HG03565 (cell line): Measurements from ENCODE around the gene MSX1.

ENCODE experiments used
- ATAC-seq: cut with Tn5 transposase; IDR thresholded peaks from one replicate; pipeline ENCODE4 v1.9.1; 2021; ENCODE audit warnings: mild to moderate bottlenecking, moderate library complexity; ENCODE audit not compliant: unreplicated experiment

Gene MSX1

DNA sequence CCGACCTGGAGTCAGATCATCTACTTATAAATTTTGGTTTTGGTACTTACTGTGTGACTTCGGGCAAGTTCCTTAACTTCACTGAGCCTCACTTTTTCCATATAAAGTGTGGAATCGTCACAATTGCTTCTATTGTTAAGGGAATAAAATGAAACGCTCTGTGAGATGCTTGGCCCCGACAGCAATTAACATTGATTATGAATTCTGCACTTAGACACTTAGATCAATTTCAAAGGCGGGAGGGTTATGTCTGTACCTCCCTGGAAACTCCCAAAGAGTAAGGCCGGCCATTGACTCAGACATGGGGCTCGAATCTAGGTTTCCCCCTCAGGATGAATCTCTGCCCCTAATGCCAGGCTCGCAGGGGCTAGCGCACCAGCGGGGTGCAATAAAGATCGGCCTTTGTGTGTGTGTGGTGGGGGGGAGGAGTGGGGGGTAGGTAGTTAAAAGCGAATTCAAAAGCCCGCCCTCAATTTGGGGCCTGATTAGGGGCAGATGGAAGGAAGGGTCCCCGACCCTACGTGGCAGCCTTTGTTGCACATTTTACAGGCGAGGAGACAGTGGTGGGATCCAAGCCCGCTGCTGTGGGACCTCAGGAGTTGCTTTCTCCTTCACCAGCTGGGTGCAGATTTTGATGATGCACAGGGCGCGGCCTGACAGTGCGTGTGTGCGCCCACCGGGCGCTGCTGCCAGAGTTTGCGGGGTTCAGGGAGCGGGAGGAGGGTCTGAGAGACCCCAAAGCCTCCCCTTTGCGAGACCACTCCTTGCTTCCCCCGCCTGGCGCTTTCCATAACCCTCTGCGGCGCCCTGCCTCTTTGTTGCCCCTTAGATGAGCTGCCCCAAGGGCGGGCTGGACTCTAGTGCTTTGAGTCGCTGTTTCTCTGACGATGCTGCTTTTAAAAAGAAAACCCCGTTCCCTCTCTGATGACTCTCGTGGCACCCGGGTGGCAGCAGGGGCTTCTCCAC lies 9.6 kb downstream of the MSX1 start:
- ATAC-seq = no peak

DNA sequence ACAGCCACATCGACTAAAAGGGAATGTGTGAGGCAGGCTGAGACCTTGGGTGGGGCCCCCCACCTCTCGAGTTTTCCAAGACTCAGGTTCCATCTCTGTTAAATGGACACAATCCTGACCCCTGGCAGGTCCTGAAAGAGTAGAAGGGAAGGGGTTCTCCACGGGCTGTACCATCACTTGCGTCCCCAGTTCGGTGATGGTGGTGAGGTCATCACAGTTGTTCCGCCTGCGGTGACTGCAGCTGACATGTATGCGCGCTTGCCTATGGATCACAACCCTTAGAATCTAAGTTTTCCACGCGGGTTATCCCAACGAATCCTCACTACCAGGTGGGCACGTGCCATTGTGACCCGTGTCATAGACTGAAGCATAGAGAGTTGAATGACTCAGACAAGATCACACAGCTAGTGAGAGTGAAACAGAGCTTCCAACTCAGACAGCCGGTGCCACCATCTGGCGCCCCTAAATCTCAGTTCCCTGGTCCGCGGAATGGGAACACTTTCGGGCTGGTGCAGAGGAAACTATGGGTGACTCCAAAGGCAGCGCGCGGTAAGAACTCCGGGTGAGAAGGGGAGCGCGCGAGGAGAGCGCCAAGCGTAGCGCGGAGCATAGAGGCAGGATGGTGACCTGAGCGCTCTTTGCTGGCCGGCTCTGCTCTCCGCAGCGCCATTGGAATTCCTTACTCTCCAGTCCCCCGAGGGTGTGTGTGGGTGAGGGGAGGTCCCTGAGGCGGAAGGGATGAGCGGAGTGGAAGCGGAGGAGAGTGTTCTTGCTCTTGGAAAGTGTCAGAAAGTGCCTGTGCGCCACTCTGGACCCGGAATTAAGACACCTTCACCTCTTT lies 10.5 kb downstream of the MSX1 start:
- ATAC-seq = no peak

DNA sequence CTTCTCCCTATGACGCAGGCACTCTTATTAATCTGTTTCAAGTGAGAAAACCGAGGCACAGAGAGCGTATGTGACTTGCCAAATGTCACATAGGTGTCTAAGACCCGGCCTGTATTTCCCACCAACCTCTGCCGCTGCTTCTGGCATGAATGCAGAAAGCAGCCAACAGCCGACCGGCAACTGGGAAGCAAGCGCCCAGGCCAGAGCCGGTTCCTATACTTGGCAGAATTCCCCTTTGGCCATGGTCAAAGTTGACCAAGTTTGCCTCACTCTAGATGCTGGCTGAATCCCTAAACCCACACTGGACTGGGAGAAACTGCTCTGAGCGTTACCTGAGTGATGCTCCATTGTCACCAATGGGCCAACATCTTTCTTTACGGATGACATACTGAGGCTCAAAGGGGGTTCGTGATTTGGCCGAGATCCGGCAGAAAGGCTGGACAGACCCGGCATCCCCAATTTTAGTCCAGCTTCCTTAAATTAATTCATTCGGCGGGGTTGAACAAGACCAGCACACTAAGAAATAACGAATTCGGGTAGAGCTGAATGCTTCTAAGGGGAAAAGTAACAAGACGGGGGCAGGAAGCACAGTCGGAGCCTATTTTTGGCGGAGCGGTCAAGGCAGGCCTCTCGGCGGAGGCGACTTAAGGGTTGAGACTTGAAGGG lies 11.2 kb downstream of the MSX1 start:
- ATAC-seq = no peak

DNA sequence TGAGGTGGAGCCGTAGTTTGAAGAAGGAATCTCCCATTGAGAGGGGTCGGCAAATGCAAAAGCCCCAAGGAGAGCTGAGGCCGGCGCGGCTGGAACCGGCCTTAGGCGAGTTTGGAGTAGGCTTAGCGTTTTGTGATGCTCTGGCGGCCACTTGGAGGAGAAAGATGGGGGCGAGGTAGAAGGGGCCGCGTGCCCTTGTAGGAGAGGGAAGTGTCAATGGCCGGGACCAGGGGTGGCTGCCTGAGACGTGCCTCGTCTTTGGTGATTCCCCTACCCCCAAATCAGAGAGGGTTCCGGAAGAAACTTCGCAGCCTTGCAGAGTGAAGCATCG lies 11.7 kb downstream of the MSX1 start:
- no peak for ATAC-seq

DNA sequence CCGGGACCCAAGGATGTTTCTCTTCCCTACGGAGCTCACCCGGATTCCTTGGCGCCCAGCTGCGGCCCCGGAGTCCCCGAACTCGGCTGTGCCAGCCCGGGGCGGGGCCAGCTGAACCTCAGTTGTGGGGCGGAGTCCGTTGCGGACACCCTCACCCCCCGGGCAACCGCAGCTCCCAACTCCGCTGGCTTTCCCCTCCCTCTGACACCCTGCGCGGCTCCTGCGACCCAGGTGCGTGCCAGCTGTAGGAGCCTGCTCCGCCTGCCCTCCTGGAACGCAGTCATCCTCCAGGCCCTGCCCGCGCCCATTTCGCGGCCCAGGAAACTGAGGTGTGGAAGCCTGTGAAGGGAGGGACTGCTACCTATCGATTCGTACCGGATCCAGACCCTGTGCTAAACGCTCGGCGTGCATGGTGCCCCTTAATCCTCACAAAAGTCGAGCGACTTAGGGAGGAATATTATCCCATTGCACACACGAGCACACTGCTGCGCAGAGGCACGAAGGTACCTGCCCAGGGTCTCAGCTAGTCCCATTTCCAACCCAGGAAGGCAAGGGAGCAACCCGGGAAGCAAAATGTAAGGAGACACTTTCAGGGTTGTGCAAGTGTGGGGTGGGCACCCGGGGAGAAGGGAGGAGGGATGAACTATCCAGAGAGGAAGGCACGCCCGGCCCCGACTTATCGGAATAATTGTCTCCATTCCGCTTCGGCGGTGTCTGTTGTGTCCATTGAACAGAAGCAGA lies 12.3 kb downstream of the MSX1 start:
- ATAC-seq = no peak

DNA sequence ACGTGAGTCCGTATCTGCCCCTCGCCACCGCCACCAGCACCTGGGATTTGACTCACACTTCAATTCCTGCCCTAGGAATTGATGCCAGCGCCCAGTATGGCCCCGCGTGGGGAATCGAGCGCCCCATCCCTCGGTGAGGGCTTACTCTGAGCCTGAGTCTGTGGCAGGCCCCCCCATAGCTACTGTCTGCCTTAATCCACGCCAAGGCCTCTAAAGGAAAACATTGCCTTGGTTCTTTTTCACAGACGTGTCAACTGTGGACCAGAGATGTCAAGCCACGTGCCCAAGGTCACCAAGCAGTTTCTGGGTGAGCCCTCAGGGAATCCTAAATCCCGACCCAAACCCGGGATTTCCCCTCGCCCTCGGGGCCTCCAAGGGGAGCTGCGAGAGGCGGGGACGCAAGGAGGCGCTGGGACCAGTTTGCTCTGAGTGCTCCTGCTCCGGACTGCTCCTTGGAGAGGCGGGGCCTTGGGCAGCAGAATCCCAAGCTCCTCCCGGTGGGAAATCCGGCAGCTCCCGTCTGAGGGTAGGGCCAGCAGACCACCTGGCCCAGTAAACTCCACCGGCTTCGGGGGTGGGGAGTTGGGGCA lies 12.9 kb downstream of the MSX1 start:
- ATAC-seq = no peak

DNA sequence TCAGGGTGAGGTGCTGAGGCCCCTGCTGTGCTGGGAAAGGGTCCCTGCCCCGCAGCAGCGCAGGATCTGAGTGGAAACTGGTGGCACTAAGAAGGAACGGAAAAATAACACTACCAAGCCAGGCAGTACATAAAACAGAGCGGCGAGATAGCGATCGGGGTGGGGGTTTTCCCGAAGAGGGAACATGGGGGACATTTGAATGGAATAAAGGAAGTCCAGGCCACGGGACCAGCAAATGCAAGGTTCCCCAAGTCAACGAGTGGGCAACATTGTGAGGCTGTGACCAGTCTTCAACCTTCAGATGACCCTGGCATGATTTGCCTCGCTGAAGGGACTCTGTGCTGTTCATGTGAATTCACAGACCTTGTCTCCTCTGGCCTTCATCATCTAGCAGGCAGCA lies 13.7 kb downstream of the MSX1 start:
- ATAC-seq = no peak

DNA sequence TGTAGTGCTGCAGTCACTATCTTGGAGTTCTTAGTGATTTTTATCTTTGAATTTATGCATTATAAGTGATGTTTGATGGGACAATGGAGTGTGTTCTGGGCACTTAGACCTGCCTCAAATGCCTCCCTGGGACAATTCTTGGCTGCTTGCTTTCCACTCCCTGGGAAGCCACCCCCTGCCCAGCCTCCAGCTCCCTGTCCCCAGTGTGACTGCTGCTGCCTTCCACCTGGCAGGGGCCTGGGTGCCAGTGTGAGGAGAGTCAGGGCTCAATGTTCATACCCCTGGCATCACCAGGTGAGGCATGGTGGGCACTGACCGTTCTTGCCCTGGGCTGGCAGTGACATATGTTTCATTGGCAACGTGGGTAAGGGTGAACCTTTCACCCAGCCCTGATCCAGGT lies 14.8 kb downstream of the MSX1 start:
- ATAC-seq = no peak

DNA sequence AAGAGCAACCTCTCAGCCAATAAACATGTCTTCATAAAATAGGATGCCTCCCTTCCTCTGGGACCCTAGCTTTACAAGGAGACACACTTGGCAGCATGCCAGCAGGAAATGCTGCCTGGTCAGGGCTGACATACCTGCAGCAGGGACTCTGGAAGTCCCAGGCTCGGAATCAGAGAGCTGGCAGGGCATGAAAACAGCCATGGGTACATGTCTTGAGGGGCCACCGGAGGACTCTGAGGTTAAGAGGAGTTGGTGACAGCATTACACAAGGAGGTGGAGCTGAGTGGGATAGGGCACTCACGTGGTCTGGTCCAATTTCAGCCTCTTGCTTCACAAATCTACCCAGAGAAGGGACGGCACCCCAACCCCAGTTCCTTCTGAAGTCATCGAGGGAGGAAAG lies 15.7 kb downstream of the MSX1 start:
- ATAC-seq = no peak

DNA sequence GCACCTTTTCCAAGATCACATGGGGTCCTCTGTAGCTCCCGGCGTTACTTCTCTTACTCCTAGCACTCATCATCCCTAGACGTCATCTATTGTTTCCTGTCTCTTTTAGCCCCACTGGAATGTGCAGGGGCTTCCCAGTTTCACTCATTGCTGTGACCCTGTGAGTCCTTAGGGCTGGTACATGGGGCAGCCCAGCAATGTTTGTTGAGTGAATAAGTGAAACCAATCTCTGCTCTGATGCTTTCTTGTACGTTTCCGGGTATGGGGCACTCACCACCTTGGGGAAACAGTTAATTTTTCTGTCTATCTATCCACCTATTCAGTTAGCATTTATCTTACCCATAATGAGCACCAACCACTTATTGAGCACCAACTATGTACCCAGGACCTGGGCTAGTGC lies 16.1 kb downstream of the MSX1 start:
- no peak for ATAC-seq

DNA sequence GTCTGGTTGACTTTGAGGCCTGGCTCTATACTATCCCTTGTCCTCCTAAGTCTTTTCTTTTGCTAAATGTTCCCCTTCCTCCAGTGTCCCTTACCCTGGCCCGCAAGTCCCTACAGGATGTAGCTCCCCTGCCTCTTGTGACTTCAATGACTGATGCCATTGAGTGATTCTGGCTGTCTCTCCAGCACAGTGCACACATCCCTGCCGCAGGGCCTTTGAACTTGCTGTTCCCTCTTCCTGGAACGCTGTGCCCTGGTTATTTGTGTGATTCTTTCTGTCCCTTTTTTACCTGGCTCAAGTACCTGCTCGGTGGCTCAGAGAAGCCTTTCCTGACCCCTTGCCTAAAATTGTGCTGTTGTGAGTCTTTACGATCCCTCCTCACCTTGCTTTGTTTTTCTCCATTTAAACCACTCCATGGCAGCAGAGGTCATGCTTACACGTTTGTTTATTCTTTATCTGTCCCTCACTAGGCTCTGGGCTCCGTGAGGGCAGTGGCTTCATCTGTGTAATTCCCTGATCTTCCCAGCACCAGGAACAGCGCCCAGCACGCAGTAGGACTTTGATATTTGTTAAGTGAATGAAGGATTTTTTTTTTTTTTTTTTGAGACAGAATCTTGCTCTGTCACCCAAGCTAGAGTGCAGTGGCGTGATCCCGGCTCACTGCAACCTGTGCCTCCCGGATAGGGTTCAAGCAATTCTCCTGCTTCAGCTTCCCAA lies 17.6 kb downstream of the MSX1 start:
- no peak for ATAC-seq

DNA sequence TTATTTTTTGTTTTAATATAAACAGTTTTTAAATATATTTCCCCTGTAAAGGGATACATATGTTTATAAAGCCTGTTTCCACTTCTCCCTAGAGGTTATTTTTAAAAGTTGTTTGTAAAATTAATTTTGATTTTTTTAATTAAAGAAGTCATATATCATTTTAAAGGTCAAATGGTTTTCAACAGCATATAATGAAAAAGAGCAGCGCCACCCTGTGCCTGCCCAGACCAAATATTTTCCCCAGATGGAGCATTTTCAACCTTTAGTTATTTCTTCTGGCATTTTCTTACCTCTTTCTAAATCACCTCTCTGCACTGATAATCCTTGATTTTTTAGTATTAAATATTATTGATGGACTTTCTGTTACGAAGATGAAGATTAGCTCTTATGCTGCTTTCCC lies 21.0 kb downstream of the MSX1 start:
- no peak for ATAC-seq

DNA sequence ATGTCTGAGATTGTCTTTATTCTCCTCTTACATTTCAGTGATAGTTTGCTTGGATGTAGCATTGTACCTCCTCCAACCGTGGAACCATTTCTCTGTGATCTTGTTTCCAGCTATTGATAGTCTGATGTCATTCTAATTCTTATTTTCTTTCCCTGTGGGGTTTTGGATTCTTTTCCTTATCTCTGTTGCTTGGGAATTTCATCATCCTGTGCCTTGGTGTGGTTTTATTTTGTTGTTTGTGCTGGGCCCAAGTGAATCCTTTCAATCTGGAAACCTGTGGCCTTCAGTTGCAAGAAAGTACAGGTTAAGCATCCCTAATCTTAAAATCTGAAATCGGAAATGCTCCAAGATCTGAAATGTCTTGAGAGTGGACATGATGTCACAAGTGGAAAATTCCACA lies 22.0 kb downstream of the MSX1 start:
- ATAC-seq = no peak

DNA sequence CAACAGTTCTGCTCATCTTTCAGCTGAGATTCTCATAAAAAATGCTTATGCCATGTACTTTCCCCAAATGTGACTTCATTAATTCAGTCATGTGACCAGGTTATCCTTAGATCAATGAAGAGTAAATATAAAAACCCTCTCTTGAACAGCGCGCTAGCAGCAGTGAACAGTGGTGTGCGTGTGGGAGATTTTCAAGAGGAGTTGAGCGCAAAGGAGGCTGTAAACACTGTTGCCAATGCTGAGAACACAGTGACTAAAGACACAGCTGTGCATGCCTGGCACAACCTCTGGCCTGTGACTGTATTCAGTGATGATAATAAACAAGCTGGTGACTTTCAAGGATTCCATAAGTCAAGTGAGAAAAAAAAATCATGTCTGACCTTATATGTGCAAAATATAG lies 25.1 kb downstream of the MSX1 start:
- ATAC-seq = no peak

DNA sequence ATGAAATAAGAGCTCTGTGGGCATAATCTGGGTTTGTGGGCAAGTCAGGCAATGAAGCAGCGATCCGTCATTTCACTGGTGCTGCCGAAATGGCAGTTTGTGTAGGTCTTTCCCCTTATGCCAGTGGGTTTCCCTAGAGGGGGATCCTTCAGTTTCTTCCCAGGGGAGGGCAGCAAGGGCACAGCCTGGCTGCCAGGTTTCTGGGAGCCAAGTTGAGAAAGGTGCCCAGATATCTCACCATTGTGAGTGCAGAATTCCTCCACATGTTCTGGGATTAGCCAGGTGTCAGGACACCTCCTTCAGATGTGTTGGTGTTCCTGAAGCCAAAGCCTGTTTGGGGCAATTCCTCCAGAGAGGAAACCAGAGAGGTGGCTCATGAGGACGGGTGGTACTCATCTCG lies 28.0 kb downstream of the MSX1 start:
- no peak for ATAC-seq

DNA sequence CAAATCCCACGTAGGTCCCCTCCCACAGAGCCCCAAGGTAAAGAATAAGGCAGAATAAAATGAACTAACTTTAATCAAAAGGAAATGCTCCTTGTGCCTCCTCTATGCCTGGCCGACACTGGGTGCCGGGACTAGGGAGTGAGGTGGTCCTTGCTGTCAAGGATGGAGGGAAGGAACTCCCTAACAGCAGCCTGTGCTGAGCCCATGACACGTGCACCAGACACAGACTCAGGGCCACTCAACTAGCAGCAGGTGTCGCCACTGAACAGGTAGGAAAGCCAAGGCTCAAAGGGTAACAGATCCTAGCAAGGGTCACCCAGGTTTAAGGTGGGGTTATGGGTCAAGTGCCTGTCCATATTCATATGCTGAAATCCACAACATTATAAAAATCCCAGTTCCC lies 29.2 kb downstream of the MSX1 start:
- no peak for ATAC-seq

DNA sequence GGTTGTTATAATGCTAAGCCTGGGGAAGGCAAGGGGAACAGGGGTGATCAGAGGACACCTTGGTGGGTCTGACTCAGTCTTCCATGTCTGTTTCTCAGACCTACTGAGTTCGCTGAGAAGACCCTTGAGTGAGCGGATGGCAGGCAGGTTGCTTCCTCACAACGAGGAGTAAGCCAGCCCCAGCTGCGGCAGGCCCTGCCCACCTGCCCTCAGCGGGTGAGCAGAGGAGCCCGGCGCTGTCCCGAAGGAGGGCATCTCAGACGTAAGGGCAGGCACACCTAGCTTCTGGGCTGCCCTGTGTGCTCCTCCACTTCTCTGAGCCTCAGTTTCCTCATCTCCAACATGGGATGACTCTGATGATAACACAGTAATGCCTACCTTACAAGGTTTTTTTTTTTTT lies 30.3 kb downstream of the MSX1 start:
- ATAC-seq = no peak

DNA sequence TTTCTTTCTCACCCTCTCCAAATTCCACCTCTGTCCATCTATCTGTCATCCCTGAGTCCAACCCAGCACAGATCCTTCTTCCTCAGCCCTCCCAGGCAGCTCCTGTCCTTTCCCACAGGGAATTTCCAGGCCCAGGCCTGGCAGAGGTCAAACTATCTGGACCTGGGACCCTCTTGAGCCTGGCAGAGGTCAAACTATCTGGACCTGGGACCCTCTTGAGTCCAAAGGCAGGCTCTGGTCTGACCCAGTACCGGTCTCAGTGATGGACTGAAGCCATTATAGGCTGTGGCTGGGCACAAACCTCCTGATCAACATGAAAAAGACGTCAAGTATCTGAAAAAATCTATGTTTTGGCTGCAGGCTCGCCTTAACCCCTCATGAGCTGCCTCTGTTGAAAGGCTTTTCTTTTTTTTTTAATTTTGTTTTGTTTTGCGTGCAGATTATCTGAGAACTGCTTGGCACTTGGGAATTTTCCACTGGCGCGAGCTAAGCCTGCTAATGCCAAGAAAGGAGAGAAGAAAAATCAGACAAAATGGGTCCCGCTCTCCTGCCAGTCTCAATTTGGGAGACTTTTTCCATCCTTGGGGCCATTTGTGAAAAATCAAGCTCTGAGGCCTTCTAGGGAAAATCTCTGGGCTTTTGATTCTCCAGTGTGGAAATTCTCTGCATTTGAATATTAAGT lies 31.2 kb downstream of the MSX1 start:
- no peak for ATAC-seq

DNA sequence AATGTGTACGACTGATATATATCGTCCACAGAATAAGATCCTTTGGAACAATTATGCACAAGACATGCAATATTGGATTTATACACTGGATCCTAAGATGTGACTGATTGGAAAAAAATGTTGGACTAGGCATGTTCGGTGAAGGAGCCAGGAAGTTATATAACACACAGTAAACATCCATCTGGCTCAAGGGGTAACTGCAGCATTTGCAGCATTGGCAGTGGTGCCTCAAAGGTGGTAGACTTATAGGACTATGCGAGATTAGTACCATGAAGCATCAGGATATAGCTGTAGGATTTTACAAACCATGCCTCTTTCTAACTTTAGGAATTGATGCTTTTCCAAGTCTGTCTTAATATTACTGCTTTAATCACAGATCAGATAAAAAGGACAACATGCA lies 34.3 kb downstream of the MSX1 start:
- no peak for ATAC-seq
